CD4-positive, alpha-beta T cell (primary cell): ENCODE data around the gene HLCS. TPM values are rescaled to one million over a fixed set of nuclear protein-coding genes. Genes with fewer than 3 reads are reported as not detected.

ENCODE experiments used
- ATAC-seq: fragments of 200-7000 bp; cut with Tn5 transposase; one replicate; pipeline ENCODE4 v1.10.0; 2022; ENCODE audit warnings: mild to moderate bottlenecking; ENCODE audit not compliant: poor library complexity
- CTCF ChIA-PET: fragments of 350-600 bp; sonication (Branson Sonifier 250); formaldehyde crosslinking; loops from one replicate; lab custom pipeline; 2021; ENCODE audit warnings: antibody characterized with exemption, inconsistent platforms; lab: Charles Lee
- POLR2A ChIA-PET: fragments of 350-600 bp; sonication (Branson Sonifier 250); formaldehyde crosslinking; loops from one replicate; lab custom pipeline; 2021; ENCODE audit warnings: antibody characterized with exemption, inconsistent platforms; lab: Charles Lee
- DNase-seq, 14 experiments: peaks; one replicate each; pipeline ENCODE4 v3.0.0-alpha.2; 2013 to 2020; ENCODE audit warnings: mixed read lengths in 2 of 14
- H3K27ac ChIP-seq, 2 donors: one replicate each; pipeline versions ENCODE4 v1.5.1 to v1.7.0; 2013; ENCODE audit warnings: low read length in 2 of 2, low read depth in 1 of 2, mild to moderate bottlenecking in 1 of 2
- H3K27me3 ChIP-seq, 2 experiments: 1 replicate in 1 of 2; 2 replicates in 1 of 2; pipeline versions ENCODE4 v1.6.1 to v1.7.0; 2013; ENCODE audit warnings: low read length in 2 of 2, control low read depth in 1 of 2, mild to moderate bottlenecking in 1 of 2, moderate library complexity in 1 of 2; ENCODE audit not compliant: insufficient read depth in 2 of 2, control insufficient read depth in 1 of 2
- H3K36me3 ChIP-seq: one replicate; pipeline ENCODE4 v1.6.1; 2013; ENCODE audit warnings: low read length, control low read depth; ENCODE audit not compliant: insufficient read depth
- H3K4me1 ChIP-seq: one replicate; pipeline ENCODE4 v1.6.1; 2013; ENCODE audit warnings: low read length, control low read depth; ENCODE audit not compliant: insufficient read depth
- H3K4me3 ChIP-seq: one replicate; pipeline ENCODE4 v1.5.1; 2013; ENCODE audit warnings: mild to moderate bottlenecking, low read length, moderate library complexity
- H3K9me3 ChIP-seq, 2 experiments: 1 replicate in 1 of 2; 2 replicates in 1 of 2; pipeline versions ENCODE4 v1.6.1 to v1.7.0; 2013; ENCODE audit warnings: low read length in 2 of 2, mild to moderate bottlenecking in 2 of 2, control low read depth in 1 of 2, moderate library complexity in 1 of 2; ENCODE audit not compliant: control insufficient read depth in 1 of 2, insufficient read depth in 1 of 2
- H3K27ac Mint-ChIP-seq: one replicate; pipeline ENCODE4 v1.8.0; 2020; ENCODE audit warnings: mixed read lengths
- H3K27me3 Mint-ChIP-seq: one replicate; pipeline ENCODE4 v1.8.0; 2021; ENCODE audit warnings: mixed read lengths
- H3K36me3 Mint-ChIP-seq: one replicate; pipeline ENCODE4 v1.8.0; 2021; ENCODE audit warnings: low read depth, mixed read lengths
- H3K4me1 Mint-ChIP-seq: one replicate; pipeline ENCODE4 v1.8.0; 2021; ENCODE audit warnings: low read depth, mixed read lengths
- H3K4me3 Mint-ChIP-seq: one replicate; pipeline ENCODE4 v1.8.0; 2020; ENCODE audit warnings: mild to moderate bottlenecking, mixed read lengths
- H3K9me3 Mint-ChIP-seq: one replicate; pipeline ENCODE4 v1.8.0; 2020; ENCODE audit warnings: mixed read lengths
- intact Hi-C, 2 experiments: fragments of 100-400 bp; cut with DNase I in 1 of 2; cut with micrococcal nuclease in 1 of 2; formaldehyde crosslinking; loops; one replicate each; pipeline versions ENCODE4 v1.15.1 to v1.9.0; 2023 to 2025; cut with DNase I, micrococcal nuclease
- total RNA-seq, 174 experiments: library from RNA in 2 of 174; stranded (reverse) in 2 of 174; gene quantifications; one replicate each; pipeline ENCODE4 v1.2.3 and lab custom pipeline; 2021 to 2026
- TF ChIP-seq, protein P1 (sequence below): fragments of 200-600 bp; IDR thresholded peaks from one replicate; pipeline ENCODE4 v1.8.0; 2022; ENCODE audit warnings: antibody characterized with exemption, mild to moderate bottlenecking

Gene HLCS
- total RNA-seq, 2 experiments from 2014 or later = 8.1 to 10.0 TPM

DNA sequence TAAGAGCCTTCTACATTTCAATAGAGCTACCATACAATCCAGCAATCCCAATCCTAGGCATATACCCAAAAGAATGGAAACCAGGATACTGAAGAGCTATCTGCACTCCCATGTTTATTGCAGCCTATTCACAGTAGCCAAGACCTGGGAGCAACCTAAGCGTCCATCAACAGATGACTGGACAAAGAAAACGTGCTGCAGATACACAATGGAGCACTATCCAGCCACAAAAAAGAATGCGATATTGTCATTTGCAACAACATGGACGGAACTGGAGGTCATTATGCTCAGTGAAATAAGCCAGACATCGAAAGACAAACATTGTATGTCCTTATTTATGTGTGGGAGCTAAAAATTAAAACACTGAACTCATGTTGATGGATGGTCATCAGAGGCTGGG is 115.3 kb downstream of the HLCS start:
- Histone ChIP-seq H3K27me3 (no peaks in the 10 kb centered on the region), H3K36me3 (no peaks in the 10 kb centered on the region), H3K4me1 (no peaks in the 10 kb centered on the region), H3K27ac (no peak overlapping the region), H3K9me3 (no peaks in the 10 kb centered on the region), H3K4me3 (no peak overlapping the region)
- no peaks in the 10 kb centered on the region for H3K27me3 Mint-ChIP-seq
- H3K36me3 Mint-ChIP-seq = no peaks in the 10 kb centered on the region
- H3K4me3 Mint-ChIP-seq = no peak overlapping the region
- H3K27ac Mint-ChIP-seq = no peak overlapping the region
- TF ChIP-seq, protein P1, sequence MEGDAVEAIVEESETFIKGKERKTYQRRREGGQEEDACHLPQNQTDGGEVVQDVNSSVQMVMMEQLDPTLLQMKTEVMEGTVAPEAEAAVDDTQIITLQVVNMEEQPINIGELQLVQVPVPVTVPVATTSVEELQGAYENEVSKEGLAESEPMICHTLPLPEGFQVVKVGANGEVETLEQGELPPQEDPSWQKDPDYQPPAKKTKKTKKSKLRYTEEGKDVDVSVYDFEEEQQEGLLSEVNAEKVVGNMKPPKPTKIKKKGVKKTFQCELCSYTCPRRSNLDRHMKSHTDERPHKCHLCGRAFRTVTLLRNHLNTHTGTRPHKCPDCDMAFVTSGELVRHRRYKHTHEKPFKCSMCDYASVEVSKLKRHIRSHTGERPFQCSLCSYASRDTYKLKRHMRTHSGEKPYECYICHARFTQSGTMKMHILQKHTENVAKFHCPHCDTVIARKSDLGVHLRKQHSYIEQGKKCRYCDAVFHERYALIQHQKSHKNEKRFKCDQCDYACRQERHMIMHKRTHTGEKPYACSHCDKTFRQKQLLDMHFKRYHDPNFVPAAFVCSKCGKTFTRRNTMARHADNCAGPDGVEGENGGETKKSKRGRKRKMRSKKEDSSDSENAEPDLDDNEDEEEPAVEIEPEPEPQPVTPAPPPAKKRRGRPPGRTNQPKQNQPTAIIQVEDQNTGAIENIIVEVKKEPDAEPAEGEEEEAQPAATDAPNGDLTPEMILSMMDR = no peak
- no peak for DNase-seq
- H3K9me3 Mint-ChIP-seq = no peaks in the 10 kb centered on the region
- CTCF ChIA-PET = no interaction called here
- ATAC-seq = no peak
- no peaks in the 10 kb centered on the region for H3K4me1 Mint-ChIP-seq
- intact Hi-C loops = loop anchor here in 1 of 2 experiments (10.0 kb wide), 1 partner anchor 266 kb away; no protein-coding TSS in a partner anchor
- POLR2A ChIA-PET = no interaction called here

DNA sequence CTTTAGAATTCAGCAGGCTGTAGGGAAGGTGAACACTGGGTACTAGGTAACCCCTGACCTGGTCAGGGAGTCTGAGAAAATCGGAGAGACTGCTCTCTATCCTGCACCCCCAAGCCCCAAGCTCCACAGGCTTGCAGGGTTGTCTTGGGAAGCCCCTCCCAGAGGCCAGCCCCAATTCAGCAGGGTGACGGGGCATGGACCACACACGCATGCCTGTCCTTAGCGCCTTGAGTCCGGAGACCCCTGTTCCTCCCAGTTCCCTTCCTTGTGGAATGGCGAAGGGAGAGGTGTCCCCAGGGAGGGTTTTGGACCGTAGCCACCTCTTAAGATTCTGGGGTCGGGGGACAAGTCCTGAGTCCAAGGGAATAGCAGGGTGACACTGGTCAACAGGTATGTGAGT is 116.1 kb downstream of the HLCS start:
- intact Hi-C loops = loop anchor here in 1 of 2 experiments (10.0 kb wide), 1 partner anchor 266 kb away; no protein-coding TSS in a partner anchor
- no peak for ATAC-seq
- no peak overlapping the region for H3K27ac Mint-ChIP-seq
- Histone ChIP-seq H3K4me1 (no peaks in the 10 kb centered on the region), H3K4me3 (no peak overlapping the region), H3K9me3 (no peaks in the 10 kb centered on the region), H3K36me3 (no peaks in the 10 kb centered on the region), H3K27ac (no peak overlapping the region), H3K27me3 (no peaks in the 10 kb centered on the region)
- TF ChIP-seq, protein P1 = no peak
- no peak overlapping the region for H3K4me3 Mint-ChIP-seq
- H3K27me3 Mint-ChIP-seq = no peaks in the 10 kb centered on the region
- H3K9me3 Mint-ChIP-seq = no peaks in the 10 kb centered on the region
- ChIA-PET POLR2A (no interaction called here), CTCF (no interaction called here)
- H3K4me1 Mint-ChIP-seq = no peaks in the 10 kb centered on the region
- DNase-seq = no peak
- no peaks in the 10 kb centered on the region for H3K36me3 Mint-ChIP-seq

DNA sequence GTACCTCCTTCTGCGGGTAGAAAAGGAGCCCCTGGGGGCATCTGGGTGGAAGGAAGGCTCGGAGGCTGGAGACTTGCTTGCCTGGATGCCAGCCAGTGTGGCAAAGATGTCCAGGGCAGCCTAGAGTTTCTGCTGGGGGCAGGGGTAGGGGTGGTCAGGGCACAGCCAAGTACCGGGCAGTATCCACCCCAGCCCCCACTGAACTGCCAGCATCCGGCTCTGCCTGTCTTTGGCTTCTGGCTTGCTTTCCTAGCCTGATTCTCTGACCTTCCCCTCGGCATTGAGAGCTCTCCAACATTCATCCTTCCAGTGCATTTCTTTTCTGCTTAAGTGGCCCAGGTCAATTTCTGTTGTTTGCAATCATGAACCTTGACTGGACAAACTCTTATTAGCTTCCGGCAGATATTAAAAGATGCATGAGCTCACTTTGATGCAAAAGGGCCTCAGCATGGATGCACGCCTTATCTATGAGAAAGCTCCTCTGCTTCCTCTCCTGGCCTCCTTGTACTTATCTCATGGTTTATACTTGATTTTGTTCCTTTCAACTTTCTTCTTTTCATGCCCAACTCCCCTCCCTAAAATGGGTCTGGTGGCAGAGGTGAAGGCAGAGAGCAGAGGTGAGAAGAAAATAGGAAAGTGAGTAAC is 116.9 kb downstream of the HLCS start:
- Histone ChIP-seq H3K4me3 (no peak overlapping the region), H3K27me3 (no peaks in the 10 kb centered on the region), H3K36me3 (no peaks in the 10 kb centered on the region), H3K4me1 (no peaks in the 10 kb centered on the region), H3K27ac (no peak overlapping the region), H3K9me3 (no peaks in the 10 kb centered on the region)
- POLR2A ChIA-PET = interaction anchor here (0.6 kb wide), 1 partner anchor 1956 kb away, joined by 4 read pairs; no protein-coding TSS in a partner anchor
- TF ChIP-seq, protein P1 = no peak
- ATAC-seq (no peak), DNase-seq (no peak)
- Mint-ChIP-seq H3K27ac (no peak overlapping the region), H3K27me3 (no peaks in the 10 kb centered on the region), H3K9me3 (no peaks in the 10 kb centered on the region), H3K4me1 (no peaks in the 10 kb centered on the region), H3K36me3 (no peaks in the 10 kb centered on the region), H3K4me3 (no peak overlapping the region)
- CTCF ChIA-PET = no interaction called here
- intact Hi-C loops = loop anchor here in 1 of 2 experiments (10.0 kb wide), 1 partner anchor 265 kb away; no protein-coding TSS in a partner anchor
